GM15510 (cell line): ENCODE measurements around the gene TMEM61.

Source experiments
- POLR2A ChIP-seq: IDR thresholded peaks from 3 replicates; pipeline ENCODE4 v1.6.1; 2011; ENCODE audit warnings: borderline replicate concordance; ENCODE audit not compliant: insufficient read length; ENCODE audit errors: extremely low read depth

Gene TMEM61

DNA sequence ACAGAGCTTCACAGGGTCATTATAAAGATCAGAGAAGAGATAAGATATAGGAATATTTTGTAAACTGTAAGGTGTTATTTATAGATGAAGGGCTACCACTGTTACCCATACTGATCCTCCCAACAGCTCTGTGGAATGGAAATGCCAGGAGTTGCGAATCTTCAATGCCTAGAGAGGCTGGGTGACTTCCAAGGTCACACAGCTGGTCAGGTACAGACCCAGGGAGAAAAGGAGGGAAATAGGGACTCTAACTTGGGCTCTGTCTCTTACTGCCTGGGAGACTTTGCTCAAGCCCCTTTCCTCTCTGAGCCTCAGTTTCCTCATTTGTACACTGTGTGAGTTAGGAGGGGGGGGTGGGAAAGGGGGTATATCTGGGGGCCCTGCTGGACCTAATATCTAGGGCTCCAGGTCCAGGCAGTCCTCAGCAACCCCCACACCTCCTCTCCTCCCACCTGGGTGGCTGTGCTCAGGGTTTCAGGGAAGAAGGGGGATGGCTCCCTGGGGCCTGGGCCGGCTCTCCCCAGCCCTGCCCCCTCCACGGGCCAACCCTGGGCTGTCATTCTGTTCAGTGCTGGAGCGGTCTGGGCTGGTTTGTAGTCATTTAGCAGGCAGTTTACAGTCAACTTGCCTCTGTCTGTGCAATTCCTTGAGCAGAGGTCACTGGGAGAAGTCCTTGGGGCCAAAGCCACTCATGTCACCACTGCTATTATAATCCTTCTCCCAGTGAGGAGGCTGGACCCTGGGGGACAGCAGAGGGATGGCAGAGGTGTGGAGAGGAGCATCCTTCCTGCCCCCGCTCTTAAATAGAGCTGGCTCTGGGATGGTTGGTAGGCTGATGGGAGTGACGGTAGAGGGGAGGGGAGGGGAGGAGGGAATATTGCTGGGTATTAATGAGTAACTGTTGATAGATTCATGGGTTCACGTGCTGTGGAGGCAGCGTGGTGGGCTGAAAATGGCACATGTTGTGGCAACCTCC is 20.0 kb downstream of the TMEM61 start:
- TF ChIP-seq POLR2A: no peak

DNA sequence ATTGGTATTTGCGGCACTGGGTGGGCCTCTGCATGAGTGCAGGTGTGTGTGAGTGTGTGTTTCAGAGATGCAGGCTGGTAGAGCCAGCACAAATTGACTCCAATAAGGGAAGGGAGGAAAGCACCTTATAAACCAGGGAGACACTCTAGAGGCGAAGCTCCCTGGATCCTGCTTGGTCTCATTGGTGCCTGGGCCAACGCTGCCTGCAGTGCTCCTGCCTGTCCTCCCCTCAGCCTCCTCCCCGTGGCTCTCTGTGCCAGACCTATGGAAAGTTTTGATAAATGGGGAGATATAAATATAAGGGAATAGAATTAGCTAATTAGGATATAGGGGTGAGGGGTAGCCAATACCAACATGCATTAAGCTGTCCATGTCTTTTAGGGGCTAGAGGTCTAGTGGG is 20.9 kb downstream of the TMEM61 start:
- no peak for TF ChIP-seq POLR2A

DNA sequence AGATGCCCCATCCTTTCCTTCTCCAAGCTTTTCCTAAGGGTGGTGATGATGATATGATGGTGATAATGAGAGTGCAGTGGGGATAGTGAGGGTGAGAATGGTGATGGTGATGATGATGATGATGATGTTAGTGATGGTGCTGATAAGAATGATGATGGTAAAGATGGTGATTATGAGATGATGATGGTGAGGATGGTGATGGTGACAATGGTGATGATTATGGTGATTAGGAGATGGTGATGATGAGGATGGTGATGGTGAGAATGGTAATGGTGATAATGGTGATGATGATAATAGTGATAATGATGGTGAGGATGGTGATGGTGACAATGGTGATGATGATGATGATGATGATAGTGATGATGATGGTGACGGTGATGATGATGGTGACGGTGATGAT is 22.3 kb downstream of the TMEM61 start:
- TF ChIP-seq POLR2A: no peak

DNA sequence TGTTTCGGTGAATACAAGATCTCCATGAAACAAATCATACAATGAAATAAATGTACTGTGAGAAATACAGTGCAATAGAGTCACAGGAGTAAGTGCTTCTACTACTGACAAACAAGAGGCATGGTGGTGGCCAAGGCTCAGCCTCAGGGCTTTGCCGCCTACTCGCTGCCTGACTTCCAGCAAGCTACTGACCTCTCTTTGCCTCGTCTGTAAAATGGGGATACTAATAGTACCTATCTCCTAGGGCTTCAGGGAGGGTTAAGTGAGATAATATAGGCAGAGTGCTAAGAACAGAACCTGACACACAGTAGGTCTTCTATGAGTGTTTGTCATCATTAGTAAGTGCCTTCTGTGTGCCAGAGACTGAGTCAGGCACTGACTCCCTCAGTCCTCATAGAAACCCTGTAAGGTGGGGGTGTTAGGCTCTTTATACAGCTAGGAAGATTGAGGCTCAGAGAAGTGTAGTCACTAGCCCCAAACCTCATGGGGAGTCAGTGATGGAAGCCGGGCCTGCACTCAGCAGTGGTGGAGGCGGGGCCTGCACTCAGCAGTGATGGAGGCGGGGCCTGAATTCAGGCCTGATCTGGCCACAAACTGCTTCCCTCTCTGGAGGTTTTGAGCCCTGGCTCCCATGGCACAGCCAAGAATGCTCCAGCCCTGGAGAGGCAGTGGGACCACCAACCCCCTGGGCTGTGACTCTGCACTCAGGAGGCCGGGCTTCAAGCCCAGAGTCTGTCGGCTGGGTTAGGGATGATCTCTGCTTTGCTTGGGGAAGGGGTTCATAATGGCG is 25.1 kb downstream of the TMEM61 start:
- no peak for TF ChIP-seq POLR2A

DNA sequence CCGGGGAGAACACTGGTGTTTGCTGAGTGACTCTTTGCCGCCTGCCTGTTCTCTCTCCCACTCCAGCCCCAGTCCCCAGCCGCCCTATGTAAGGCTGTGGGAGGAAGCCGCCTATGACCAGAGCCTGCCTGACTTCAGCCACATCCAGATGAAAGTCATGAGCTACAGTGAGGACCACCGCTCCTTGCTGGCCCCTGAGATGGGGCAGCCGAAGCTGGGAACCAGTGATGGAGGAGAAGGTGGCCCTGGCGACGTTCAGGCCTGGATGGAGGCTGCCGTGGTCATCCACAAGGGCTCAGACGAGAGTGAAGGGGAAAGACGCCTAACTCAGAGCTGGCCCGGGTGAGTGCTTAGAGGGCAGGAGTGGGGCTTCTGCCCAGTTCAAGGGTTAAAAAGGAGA is 26.5 kb downstream of the TMEM61 start:
- TF ChIP-seq POLR2A: no peak

DNA sequence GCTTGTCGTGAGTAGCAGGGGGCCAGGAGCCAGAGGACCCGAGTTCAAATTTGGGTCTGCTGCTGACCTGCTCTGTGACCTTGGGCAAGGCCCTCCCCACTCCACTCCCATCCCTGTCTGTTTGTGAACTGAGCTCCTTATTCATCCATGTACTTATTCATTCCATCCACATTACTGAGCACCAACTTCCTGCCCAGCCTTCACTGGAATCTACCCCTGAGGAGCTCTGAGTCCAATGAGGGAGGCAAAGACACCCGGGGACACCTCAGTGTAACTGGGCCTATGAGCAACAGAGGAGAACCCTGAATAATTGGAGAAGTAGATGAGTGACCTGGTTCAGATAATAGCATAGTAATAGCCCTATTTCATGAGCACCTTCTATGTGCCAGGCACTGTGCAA is 27.2 kb downstream of the TMEM61 start:
- no peak for TF ChIP-seq POLR2A

DNA sequence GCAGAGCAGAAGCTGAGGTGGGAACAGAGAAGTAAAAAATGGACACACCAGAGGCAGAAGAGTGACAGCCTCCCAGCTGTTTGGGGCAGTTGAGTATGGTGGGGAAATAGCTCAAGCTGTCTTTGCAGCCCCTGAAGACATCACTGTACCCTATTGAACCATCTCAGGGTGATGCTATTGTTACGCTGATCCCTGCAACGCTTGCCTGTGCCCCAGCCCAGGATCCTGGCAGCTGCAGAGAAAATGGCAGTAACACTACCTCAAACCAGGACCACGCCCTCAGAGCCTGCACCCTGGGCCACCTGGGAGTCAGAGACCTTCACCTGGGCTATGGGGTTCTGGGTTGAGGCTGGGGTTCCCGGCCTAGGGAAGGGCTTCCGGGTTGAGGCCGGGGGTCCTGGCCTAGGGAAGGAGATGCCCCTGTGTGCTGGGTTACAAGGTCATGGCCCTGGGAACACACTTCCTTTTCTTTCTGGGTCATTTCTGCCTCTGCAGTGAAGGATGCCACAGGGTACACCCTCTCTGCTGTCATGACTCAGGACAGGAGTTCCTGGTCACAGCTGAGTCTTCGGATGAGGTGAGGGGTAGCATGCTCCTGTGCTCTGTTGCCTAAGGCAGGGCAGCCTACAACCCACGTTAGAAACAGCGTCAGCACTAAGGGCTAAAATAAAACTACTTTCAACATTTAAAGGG is 29.9 kb downstream of the TMEM61 start:
- no peak for TF ChIP-seq POLR2A

DNA sequence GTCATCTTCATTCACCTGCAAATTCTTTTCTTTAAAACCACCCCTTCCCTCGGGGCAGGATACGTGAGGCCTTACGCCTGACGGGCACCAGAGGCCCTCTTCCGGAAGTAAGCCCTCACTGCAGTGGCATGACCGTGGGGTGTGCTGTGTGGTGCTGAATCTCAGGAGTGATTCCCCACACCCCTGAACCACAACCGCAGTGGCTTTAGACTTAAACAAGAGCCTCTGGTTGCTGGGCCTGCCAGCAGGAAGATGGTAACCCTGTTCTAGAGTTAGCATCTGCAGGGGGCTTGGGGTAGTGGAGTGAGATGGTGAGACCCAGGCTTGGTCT is 30.4 kb downstream of the TMEM61 start:
- no peak for TF ChIP-seq POLR2A

DNA sequence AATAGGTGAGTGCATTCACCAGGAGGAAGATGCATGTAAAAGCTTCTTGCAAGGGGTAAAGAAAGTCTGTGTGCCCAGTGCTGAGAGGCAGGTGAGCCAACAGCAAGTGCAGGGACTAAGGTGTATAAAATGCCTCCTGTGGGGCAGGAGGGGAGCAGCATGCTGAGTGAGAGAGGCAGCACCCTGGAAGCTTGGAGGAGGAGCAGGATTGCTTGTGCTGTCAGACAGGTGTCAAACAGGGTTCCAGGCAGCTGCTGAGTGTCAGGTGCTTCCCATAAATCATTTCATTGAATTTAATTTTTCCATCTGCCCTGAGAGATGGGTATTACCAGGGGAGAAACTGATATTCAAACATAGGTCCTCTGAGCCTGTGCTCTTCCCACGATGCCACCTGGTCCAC is 32.2 kb downstream of the TMEM61 start:
- TF ChIP-seq POLR2A: no peak

DNA sequence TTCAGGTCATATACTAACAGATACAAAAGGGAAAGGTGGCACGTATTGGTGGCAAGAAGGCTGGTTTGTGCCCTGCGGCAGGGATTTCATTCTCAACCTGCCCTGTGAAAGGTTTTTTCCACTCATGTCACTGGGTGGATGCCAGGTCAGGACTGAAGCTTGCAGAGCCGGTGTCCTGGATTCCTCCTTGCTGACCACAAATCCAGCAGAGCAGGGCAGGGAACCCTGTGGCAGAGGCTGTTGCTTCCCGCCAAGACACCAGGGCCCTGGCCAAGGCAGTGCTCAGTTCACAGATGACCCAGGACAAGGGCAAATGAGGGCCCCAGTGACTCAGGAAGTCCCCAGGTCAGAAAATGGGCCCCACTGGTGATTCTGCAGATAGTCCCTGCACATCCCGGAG is 34.7 kb downstream of the TMEM61 start:
- TF ChIP-seq POLR2A: no peak

DNA sequence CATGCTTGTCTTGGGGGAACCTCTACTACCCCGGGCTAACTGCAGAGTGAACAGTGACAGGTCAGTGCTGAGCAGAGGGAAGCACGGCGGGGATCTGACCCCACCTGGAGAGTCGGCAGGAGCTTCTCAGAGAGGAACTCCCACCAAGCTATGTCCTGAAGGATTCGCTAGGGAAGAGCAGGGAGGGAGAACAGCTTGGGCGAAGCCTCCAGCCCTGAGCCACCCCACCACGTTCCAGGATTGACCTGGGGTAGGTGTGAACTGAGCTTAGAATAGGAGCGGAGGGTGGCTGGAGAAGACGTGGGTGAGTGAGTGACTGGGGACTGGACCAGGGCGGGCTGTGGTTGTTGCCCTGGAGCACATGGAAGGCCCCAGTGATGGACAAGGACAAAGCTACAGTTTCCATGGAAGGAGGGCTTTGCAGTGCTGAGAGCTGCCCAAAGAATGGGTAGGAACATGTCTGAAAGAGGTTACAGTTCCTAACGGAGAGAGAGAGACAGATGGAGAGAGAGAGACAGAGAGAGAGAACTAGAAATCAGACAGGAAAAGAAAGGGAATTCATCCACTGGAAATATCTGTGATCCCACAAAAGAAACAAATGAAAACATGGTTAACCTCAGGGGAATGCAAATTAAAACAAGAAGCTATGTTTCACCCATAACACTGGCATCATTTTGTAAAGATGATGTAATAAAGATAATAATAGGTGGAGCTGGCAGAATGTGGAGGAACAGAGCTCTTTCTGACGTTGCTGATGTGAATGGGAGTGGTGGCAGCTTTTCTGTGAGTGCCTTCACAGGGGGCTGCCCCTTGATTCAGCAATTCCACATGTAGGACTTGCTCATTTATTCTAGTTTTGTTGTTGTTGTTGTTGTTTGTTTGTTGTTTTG is 35.5 kb downstream of the TMEM61 start:
- TF ChIP-seq POLR2A: no peak

DNA sequence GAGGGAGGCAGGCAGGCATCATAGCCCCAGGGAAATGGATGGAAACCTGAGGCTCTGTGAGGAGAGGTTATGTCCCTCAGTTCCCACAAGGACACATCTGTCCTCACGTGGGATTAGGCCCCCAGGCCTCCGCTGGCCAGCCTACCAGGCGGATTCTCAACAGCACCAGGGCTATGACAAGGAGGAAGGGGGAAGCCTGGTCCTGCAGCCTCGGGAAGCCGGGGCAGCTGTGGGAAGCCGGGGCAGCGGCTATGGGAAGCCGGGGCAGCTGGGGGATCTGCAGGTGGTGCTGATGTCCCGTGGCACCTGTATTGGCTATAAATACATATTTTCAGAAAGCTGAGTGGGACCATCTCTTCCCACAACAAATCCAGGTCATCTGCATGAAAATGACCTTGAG is 38.0 kb downstream of the TMEM61 start:
- TF ChIP-seq POLR2A: no peak

DNA sequence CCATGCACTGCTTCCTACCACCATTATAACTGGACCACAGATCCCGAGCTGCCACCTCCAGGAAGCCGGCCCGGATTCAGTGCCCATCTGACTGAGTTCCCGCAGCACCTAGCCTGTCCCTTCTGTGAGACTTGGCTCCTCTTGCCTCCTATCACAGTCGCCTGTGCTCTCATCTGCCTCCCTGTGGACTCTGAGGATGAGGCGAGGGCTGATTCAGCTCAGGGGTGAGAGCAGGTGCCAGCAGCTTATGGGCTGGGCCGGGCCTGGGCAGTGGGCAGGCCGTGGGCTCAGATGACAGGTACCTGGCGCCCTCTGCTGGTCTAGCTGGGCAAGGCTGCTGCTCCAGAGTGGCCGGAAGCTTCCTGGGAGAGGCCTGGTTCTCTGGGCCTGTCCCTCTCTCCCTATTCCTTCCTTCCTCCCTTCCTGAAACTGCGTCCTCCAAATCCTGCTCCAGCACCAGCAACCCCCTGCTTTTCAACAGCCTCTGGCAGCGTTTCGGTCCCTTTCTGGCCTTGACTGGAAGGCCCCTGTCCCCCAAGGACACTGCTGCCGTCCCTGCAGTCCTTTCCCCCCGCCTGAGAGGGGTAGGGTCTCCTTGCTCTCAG is 41.6 kb downstream of the TMEM61 start:
- TF ChIP-seq POLR2A: no peak

DNA sequence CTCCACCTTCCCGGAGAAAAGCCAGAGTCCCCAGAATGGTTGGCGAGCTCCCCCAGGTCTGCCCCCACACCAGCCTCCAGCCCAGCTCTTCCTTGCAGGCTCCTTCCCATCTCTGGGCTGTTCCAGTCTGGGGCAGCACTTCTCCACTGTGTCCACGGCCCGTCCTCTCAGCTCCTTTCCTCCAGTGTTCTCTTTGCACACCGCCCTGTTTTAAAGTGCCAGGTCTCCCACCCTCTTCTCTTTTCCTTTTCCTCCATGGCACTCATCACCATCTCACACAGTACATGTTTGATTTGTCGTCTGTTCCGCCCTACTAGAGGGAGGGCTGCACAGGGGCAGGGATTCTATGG is 52.8 kb downstream of the TMEM61 start:
- TF ChIP-seq POLR2A: no peak
